GM21786 (cell line): Measurements from ENCODE around the gene ZNF423.

Experiments
- ATAC-seq: cut with Tn5 transposase; IDR thresholded peaks from one replicate; pipeline ENCODE4 v1.9.1; 2021; ENCODE audit not compliant: unreplicated experiment

Gene ZNF423

DNA sequence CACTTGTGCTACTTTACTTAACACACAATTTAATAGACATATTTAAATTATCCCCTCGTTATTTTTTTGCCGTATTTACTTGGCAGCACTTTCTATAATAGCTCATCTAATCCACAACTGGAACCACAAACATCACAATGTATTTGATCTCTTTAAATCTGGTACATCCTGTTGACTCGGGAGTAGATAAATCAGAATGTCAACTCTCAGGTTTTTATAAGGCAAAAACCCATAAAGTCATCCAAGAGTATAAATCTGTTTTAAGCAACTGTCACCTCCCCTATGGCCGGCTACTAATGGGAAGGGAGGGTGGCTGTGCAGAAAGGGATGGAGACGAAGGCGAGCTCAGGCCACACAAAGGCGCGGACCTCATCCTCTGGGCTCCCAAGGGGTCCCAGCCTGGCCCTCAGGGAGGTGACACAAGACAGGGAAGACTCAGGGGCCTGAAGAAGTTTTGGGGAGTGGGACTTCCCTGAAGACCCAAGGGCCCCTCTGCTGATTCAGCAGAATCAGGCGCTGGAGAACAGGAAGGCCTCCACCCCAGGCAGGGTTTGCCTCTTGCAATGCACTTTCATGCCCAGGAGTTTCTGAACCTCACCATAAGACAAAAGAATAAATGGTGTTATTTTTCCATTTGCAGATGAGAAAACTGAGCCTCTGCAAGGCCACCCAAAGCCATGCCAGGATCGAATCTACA, 122.5 kb downstream of the ZNF423 start:
- no peak for ATAC-seq

DNA sequence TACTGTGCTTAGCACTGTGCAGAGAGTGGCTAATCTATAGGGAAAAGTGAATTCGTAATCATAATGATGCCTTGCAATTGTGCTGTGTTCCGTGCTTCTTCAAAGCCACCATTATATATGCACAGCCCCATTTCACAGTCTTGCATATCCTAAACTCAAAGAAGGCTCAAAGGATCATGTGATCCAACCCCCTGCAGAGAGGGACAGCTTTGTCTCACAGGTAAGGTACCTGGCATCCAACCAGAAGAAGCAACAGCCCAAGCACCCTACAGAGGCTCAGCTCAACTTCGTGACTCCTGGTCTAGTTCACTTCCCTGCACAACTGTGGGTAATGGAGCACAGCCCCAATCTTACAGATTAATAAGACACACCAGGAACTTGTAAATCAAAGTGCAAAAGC, 124.0 kb downstream of the ZNF423 start:
- ATAC-seq = no peak

- no peak for ATAC-seq
These were observed 125.1 kb downstream of the ZNF423 start for GRCh38 chr16:49730772-49731171.

DNA sequence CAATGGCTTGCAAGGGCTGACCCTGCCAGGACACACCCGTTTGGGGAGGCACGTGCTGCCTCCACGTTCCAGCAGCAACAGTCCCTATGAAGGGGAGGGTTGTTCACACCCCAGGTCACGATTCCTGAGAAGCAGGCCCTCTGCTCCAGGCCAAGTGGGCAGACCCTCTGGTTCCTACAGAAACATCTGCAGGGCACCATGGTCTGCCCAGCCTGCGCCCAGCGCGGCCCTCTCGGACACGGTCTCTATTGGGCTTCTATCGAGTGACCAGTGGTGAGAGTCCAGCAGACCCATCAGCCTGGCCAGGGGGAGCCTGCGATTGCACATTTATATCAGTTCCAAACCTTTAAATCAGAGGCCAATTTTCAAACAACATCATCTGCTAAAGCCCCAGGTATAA, 128.3 kb downstream of the ZNF423 start:
- ATAC-seq = no peak

DNA sequence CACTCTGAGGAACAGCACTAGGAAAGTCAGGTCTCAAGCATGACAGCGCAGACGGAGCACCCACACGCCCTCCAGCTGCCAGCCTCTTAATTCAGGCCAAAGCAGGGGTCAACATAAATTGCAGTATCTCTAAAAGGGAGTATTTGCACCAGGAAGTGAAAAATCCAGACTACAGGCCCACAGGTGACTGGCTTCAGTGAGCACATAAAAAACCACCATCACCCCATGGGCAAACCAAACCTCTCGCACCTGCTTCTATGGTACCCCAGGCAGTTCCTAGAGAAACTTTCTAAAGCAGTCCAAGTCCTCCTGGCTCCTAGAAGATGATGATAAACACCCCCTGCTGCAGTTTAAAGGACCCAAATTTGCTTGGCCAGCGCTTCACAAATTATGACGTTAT, 129.8 kb downstream of the ZNF423 start:
- ATAC-seq = no peak

- no peak for ATAC-seq
These were observed 130.3 kb downstream of the ZNF423 start for GRCh38 chr16:49725651-49726050.

- ATAC-seq = no peak
These were observed 131.1 kb downstream of the ZNF423 start for GRCh38 chr16:49724774-49725173.

DNA sequence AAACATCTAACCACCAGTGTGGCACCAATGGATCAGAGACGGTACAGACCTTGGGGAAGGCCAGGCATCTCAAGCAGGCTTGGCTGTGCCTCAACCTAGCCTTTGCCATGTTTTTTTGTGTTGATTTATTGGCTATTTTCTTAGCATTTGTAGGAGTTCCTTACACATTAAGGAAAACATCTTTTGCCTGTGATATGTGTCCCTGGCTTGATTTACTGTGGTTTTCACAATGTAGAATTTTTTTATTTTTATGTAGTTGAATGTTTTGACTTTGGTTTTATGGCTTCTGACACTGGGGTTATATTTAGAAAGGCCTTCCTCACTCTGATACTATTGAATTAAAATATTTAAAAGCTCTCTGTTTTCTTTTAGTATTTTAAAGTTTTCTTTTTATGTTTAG, 132.6 kb downstream of the ZNF423 start:
- ATAC-seq = no peak

- no peak for ATAC-seq
These were observed 135.7 kb downstream of the ZNF423 start for GRCh38 chr16:49720225-49720624.

DNA sequence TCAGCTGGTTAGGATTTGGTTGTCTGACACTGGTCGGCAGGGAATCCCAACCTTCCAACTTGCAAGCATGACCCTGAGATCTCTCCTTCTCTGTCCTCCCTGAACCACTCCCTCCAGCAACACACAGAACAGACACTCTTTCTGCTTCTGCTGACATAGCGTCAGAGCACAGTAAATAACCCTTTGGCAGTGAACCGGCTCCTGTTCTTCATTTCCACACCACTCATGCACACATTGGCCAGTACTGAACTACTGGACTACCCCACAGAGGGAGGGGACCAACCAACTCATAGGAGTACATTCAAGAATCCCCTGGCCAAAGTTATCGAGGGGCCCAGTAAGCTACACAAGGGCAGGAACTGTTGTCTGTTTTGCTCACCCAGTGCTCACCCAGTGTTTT, 138.2 kb downstream of the ZNF423 start:
- ATAC-seq = no peak

DNA sequence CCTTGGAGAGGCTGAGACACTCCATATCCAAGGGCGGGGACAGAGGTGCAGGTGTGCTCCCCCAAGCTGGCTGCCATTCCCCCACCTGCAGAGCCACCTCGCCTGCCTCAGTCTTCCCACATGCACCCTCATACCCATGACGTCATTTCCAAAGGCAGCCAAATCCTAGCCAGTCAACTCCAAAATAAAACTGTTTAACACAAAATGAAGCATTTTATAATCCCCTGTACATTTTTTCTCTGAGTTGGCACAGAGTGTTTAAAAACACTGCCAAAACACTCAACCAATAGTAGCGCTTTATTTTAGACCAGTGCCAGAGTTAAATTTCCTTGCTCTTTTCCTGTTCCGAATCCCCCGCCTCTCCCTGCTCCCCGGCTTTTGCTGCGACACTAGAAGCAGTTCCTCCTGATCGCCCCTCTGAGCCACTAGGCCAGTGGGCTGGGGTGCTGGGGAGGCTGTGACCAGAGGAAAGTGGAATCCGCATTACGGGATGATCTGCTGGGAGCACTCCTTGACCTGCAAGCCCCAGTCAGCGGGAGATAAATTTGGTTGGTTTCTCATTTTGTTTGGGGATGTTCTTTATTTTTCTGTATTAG, 139.5 kb downstream of the ZNF423 start:
- ATAC-seq = no peak

- ATAC-seq = no peak
These were observed 142.1 kb downstream of the ZNF423 start for GRCh38 chr16:49713770-49714169.

DNA sequence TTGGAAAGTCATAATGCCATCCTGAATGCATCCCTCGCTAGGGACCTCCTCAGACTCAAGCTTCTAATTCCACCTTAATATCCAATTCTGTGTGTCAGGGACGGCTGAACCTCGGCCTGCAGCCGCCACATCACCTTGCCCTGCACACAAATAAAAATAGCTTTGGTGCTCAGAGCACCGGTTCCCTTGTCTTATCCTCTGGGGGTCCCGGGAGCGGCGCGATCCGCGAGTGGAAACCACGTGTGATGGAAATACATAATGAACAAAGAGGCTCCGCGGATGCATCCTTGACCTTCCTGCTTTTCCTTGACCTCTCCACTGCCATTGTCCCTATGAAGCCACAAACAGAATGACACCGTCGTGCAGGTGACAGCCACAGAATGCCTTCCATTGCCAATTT, 143.4 kb downstream of the ZNF423 start:
- no peak for ATAC-seq

GRCh38 chr16:49712106-49712505, 143.8 kb downstream of the ZNF423 start:
- no peak for ATAC-seq

DNA sequence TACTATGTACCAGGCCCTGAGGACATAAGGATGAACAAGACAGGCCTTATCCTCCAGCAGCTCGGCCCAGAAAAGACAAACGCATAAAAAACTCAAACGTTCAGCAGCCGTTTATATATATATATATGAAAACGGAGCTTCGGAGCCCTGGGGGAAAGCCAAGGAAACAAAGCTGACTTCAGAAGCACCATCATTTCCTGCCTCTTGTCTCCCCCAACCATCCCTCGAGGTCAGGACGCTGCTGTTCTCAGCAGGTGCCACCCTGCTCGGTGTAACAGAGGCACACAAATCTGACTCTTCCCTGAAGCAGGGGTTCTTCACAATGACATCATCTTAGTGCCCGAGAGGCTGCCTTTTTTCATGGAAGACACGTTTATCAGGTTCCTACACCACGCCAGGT, 146.9 kb downstream of the ZNF423 start:
- no peak for ATAC-seq

GRCh38 chr16:49708491-49708890, 147.4 kb downstream of the ZNF423 start:
- ATAC-seq = no peak

GRCh38 chr16:49706620-49707355, 149.1 kb downstream of the ZNF423 start:
- ATAC-seq = no peak

DNA sequence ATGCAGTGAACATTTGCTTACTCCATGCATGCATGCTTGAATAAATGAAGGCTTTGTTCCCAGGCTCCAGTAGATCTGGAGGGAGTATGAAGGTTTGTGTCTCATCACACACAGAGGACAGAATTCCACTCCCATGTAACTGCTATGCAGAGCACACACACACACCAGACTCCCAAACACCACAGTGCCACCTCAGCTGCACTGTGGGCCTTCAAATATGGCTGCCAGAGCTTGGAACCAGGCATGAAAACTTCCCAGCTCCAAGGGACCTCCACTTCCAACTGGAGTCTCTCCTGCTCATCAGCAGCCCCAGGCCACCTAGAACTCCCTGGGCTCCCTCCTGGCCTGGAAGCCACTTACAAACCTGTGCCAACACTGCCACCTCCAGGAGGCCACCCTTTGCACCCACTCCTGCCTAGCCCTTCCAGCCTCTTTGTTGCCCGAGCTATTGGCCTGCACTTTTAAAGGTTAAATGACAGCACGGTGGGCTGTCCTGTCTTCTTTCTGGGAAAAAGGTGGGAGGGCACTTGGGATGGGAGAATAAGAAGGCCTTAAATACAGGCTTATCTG, 151.2 kb downstream of the ZNF423 start:
- no peak for ATAC-seq

DNA sequence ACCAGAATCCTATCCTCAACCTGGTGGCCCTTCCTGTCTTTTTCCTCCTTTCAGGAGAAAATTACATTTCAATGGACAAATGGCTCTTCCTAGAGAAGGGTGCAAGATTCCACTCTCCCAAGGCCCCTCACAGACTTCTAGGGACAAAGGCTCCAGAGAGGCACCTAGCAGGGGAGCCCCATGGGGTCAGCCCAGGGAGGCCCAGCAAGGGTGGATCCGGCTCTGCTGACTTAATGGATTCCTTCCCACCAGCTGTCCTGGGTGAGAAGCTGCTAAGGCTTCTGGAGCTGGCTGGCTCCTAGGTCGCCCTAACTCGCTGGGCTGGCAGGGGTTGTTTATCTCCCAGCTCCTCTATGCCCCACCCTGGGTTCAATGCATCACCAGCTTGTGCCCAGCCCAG, 152.4 kb downstream of the ZNF423 start:
- ATAC-seq = no peak

DNA sequence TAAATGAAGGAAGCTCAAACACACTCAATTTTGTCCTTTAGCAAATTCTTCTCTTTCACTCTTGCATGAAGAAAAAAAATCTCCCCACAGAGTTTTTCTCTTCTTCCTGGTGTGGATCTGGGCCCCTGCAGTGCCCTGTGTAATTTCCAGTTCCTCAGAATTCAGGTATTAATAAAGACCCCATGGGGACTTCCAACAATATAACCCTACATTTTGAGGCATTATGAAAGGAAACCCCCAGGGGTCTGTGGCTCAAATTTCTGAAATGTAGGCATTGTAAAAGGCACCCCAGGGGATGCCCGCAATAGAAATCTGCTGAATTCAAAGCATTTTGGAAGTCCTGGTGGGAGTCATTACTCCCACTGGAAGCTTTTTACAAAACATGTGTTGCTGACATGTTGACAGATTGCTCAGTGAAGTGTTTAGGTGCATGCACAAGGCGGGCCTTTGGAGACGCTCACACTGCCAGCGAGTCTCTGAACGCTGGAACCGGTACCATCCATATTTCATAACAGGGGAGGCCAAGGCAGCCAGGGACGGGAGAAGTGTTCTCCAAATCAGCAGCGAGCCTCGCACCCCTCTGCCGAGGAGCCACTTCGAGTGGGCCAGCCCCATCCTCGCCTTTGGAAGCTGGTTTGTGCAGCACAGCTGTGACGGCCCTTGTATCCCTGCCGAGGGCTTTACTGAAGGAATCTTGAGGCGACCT, 154.0 kb downstream of the ZNF423 start:
- ATAC-seq = no peak

DNA sequence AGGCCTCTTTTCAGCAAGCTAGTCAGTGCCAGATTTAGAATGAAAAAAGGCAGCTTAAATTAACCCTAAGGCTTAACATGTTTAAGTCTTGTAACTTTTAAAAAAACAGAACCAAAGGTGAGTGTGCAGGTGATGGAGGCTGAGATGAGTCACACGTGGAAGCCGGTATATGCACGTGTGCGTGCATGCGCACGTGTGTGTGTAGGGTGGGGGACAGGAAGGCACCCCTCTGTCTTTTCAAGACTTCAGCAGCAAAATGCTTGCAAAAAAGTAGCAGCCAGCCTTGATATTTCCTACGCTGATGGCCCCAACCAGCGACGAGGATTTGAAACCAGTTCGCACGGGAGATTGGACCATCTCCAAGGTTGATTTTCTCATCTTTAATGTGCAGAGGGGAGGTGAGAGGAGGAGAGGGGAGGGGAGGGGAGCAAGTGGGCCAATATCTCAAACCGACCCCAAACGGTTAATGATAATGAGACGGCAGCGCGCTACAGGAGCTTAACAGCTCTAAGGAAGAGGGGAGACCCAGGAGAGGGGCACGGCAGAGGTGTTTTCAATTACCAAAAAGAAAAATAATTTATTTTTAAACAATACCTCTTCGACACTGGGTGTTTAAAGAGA, 154.7 kb downstream of the ZNF423 start:
- no peak for ATAC-seq
